ENCODE results near the gene ACTR8.

GRCh38 chr3:53829605-53830004, 52.3 kb downstream of the ACTR8 start:
- TF ChIP-seq CTCF (IDR thresholded peaks at IDR 0.05) (no peak), POLR2A (IDR thresholded peaks at IDR 0.05) (no peak)
